GM18499 (cell line): ENCODE results near the gene DYRK1B.
"Not testable (repeated sequence)": the region's sequence is repeated elsewhere in the genome, so short reads cannot be mapped to it uniquely, and the experiment has no call there.

Experiments used
- ATAC-seq: cut with Tn5 transposase; IDR thresholded peaks from one replicate; pipeline ENCODE4 v1.9.1; 2021; ENCODE audit warnings: moderate number of reproducible peaks; ENCODE audit not compliant: insufficient read depth, unreplicated experiment

Gene DYRK1B

GRCh38 chr19:39833464-39834286, at the start of gene DYRK1B:
TSS of gene DYRK1B (minus strand) at chr19:39834162. CDS start at chr19:39831867, 2,295 bp downstream.
- peak; percentile 60 for ATAC-seq

- ATAC-seq, result not testable (repeated sequence)
Measured at GRCh38 chr19:39882645-39883044, 48.7 kb upstream of the DYRK1B start.

GRCh38 chr19:39881495-39882110, 47.6 kb upstream of the DYRK1B start:
- not testable (repeated sequence) for ATAC-seq

GRCh38 chr19:39880241-39880640, 46.3 kb upstream of the DYRK1B start:
- ATAC-seq, result not testable (repeated sequence)

GRCh38 chr19:39879796-39880195, 45.8 kb upstream of the DYRK1B start:
- not testable (repeated sequence) for ATAC-seq

- ATAC-seq, result not testable (repeated sequence)
Measured at GRCh38 chr19:39878866-39879265, 44.9 kb upstream of the DYRK1B start.

GRCh38 chr19:39878398-39878797, 44.4 kb upstream of the DYRK1B start:
- ATAC-seq, result no peak

GRCh38 chr19:39877982-39878381, 44.0 kb upstream of the DYRK1B start:
- not testable (repeated sequence) for ATAC-seq

GRCh38 chr19:39877488-39877887, 43.5 kb upstream of the DYRK1B start:
- ATAC-seq, result not testable (repeated sequence)

- not testable (repeated sequence) for ATAC-seq
Measured at GRCh38 chr19:39876486-39876885, 42.5 kb upstream of the DYRK1B start.

- not testable (repeated sequence) for ATAC-seq
Measured at GRCh38 chr19:39875401-39875864, 41.5 kb upstream of the DYRK1B start.

- no peak for ATAC-seq
Measured at GRCh38 chr19:39874404-39874803, 40.4 kb upstream of the DYRK1B start.

- no peak for ATAC-seq
Measured at GRCh38 chr19:39873385-39873784, 39.4 kb upstream of the DYRK1B start.

- no peak for ATAC-seq
Measured at GRCh38 chr19:39871886-39872866, 38.2 kb upstream of the DYRK1B start.

- ATAC-seq, result no peak
Measured at GRCh38 chr19:39871362-39871761, 37.4 kb upstream of the DYRK1B start.

GRCh38 chr19:39870171-39870971, 36.4 kb upstream of the DYRK1B start:
- ATAC-seq, result no peak

- ATAC-seq, result no peak
Measured at GRCh38 chr19:39867952-39868351, 34.0 kb upstream of the DYRK1B start.

GRCh38 chr19:39867133-39867532, 33.2 kb upstream of the DYRK1B start:
- ATAC-seq, result no peak

GRCh38 chr19:39865953-39866352, 32.0 kb upstream of the DYRK1B start:
- ATAC-seq, result no peak
